Activated naive CD8-positive, alpha-beta T cell treated with anti-CD3 and anti-CD28 coated beads, Interleukin-2, amount 50 U/mL, for 24 hours (primary cell): ENCODE measurements around the gene GGA1.

Experiments used
- ATAC-seq: fragments of 150-1000 bp; cut with Tn5 transposase; one replicate; pipeline ENCODE4 v1.10.0; 2021
- DNase-seq: peaks from one replicate; pipeline ENCODE4 v3.0.0; 2021
- H3K27ac Mint-ChIP-seq: one replicate; pipeline ENCODE4 v1.8.0; 2021; ENCODE audit warnings: mild to moderate bottlenecking, mixed read lengths
- H3K27me3 Mint-ChIP-seq: one replicate; pipeline ENCODE4 v1.8.0; 2021; ENCODE audit warnings: mixed read lengths
- H3K36me3 Mint-ChIP-seq: one replicate; pipeline ENCODE4 v1.8.0; 2021; ENCODE audit warnings: low read depth, mixed read lengths
- H3K4me1 Mint-ChIP-seq: one replicate; pipeline ENCODE4 v1.8.0; 2021; ENCODE audit warnings: mixed read lengths
- H3K4me3 Mint-ChIP-seq: one replicate; pipeline ENCODE4 v1.8.0; 2021; ENCODE audit warnings: mild to moderate bottlenecking, moderate library complexity, mixed read lengths
- H3K9me3 Mint-ChIP-seq: one replicate; pipeline ENCODE4 v1.8.0; 2021; ENCODE audit warnings: mixed read lengths

Gene GGA1

GRCh38 chr22:37608477-37609239, at the start of gene GGA1:
Gene GGA1 (plus strand): TSS chr22:37608834. CDS start chr22:37608861, 27 bp downstream.
- H3K4me1 Mint-ChIP-seq = peaks cover 54% of the 10 kb centered on the region
- H3K27ac Mint-ChIP-seq = peak within 1 kb of the TSS; percentile 95
- peak; percentile 96 for DNase-seq
- peaks cover 5% of the 10 kb centered on the region for H3K36me3 Mint-ChIP-seq
- no peaks in the 10 kb centered on the region for H3K9me3 Mint-ChIP-seq
- H3K4me3 Mint-ChIP-seq = peak within 1 kb of the TSS; percentile 99
- peak; percentile 92 for ATAC-seq
- no peaks in the 10 kb centered on the region for H3K27me3 Mint-ChIP-seq

GRCh38 chr22:37559521-37559900, 49.1 kb upstream of the GGA1 start:
- Mint-ChIP-seq H3K4me1 (peaks cover 19% of the 10 kb centered on the region), H3K36me3 (no peaks in the 10 kb centered on the region), H3K9me3 (no peaks in the 10 kb centered on the region), H3K27ac (no peak overlapping the region), H3K4me3 (no peak overlapping the region), H3K27me3 (peaks cover 63% of the 10 kb centered on the region)
- no peak for ATAC-seq
- no peak for DNase-seq

- DNase-seq (no peak), ATAC-seq (no peak)
- Mint-ChIP-seq H3K27me3 (peaks cover 66% of the 10 kb centered on the region), H3K36me3 (no peaks in the 10 kb centered on the region), H3K27ac (no peak within 1 kb of the TSS), H3K4me1 (peaks cover 19% of the 10 kb centered on the region), H3K9me3 (no peaks in the 10 kb centered on the region), H3K4me3 (no peak within 1 kb of the TSS)
These were observed 48.6 kb upstream of the GGA1 start, which contains the start of gene CDC42EP1 for GRCh38 chr22:37559901-37560607. Gene CDC42EP1 (plus strand): TSS chr22:37560480. CDS start chr22:37566350, 5,870 bp downstream.

- H3K27ac Mint-ChIP-seq = no peak overlapping the region
- DNase-seq = no peak
- peaks cover 67% of the 10 kb centered on the region for H3K27me3 Mint-ChIP-seq
- H3K4me3 Mint-ChIP-seq = no peak overlapping the region
- no peak for ATAC-seq
- peaks cover 20% of the 10 kb centered on the region for H3K4me1 Mint-ChIP-seq
- H3K36me3 Mint-ChIP-seq = no peaks in the 10 kb centered on the region
- H3K9me3 Mint-ChIP-seq = no peaks in the 10 kb centered on the region
These were observed 47.9 kb upstream of the GGA1 start for GRCh38 chr22:37560608-37561211.

- H3K27me3 Mint-ChIP-seq = peaks cover 63% of the 10 kb centered on the region
- peak; percentile 45 for ATAC-seq
- peak; percentile 91 for DNase-seq
- H3K4me3 Mint-ChIP-seq = peak overlapping the region; percentile 38
- peak overlapping the region; percentile 80 for H3K27ac Mint-ChIP-seq
- no peaks in the 10 kb centered on the region for H3K9me3 Mint-ChIP-seq
- peaks cover 25% of the 10 kb centered on the region for H3K4me1 Mint-ChIP-seq
- no peaks in the 10 kb centered on the region for H3K36me3 Mint-ChIP-seq
These were observed 47.2 kb upstream of the GGA1 start for GRCh38 chr22:37561212-37562048.

GRCh38 chr22:37562049-37562875, 46.4 kb upstream of the GGA1 start:
- DNase-seq = no peak
- no peak for ATAC-seq
- peak overlapping the region; percentile 80 for H3K27ac Mint-ChIP-seq
- H3K4me1 Mint-ChIP-seq = peaks cover 34% of the 10 kb centered on the region
- peak overlapping the region; percentile 38 for H3K4me3 Mint-ChIP-seq
- peaks cover 59% of the 10 kb centered on the region for H3K27me3 Mint-ChIP-seq
- H3K36me3 Mint-ChIP-seq = no peaks in the 10 kb centered on the region
- H3K9me3 Mint-ChIP-seq = no peaks in the 10 kb centered on the region

- H3K4me1 Mint-ChIP-seq = peaks cover 37% of the 10 kb centered on the region
- no peaks in the 10 kb centered on the region for H3K36me3 Mint-ChIP-seq
- H3K9me3 Mint-ChIP-seq = no peaks in the 10 kb centered on the region
- no peak overlapping the region for H3K27ac Mint-ChIP-seq
- ATAC-seq (no peak), DNase-seq (no peak)
- H3K27me3 Mint-ChIP-seq = peaks cover 51% of the 10 kb centered on the region
- no peak overlapping the region for H3K4me3 Mint-ChIP-seq
These were observed 45.2 kb upstream of the GGA1 start for GRCh38 chr22:37563153-37564081.

- Mint-ChIP-seq H3K4me3 (no peak overlapping the region), H3K4me1 (peaks cover 37% of the 10 kb centered on the region), H3K9me3 (no peaks in the 10 kb centered on the region), H3K27me3 (peaks cover 44% of the 10 kb centered on the region), H3K27ac (no peak overlapping the region), H3K36me3 (no peaks in the 10 kb centered on the region)
- DNase-seq (no peak), ATAC-seq (no peak)
These were observed 44.4 kb upstream of the GGA1 start for GRCh38 chr22:37564111-37564711.

- Mint-ChIP-seq H3K27ac (no peak overlapping the region), H3K36me3 (no peaks in the 10 kb centered on the region), H3K4me3 (no peak overlapping the region), H3K9me3 (no peaks in the 10 kb centered on the region), H3K4me1 (peaks cover 35% of the 10 kb centered on the region), H3K27me3 (peaks cover 36% of the 10 kb centered on the region)
- no peak for DNase-seq
- ATAC-seq = no peak
These were observed 42.8 kb upstream of the GGA1 start for GRCh38 chr22:37565830-37566229.

- peaks cover 31% of the 10 kb centered on the region for H3K4me1 Mint-ChIP-seq
- no peak for ATAC-seq
- no peaks in the 10 kb centered on the region for H3K36me3 Mint-ChIP-seq
- peak; percentile 51 for DNase-seq
- no peaks in the 10 kb centered on the region for H3K9me3 Mint-ChIP-seq
- H3K4me3 Mint-ChIP-seq = no peak overlapping the region
- peak overlapping the region; percentile 42 for H3K27ac Mint-ChIP-seq
- peaks cover 31% of the 10 kb centered on the region for H3K27me3 Mint-ChIP-seq
These were observed 42.3 kb upstream of the GGA1 start for GRCh38 chr22:37566329-37566837.

GRCh38 chr22:37566903-37567798, 41.5 kb upstream of the GGA1 start:
- DNase-seq (peak; percentile 95), ATAC-seq (peak; percentile 92)
- Mint-ChIP-seq H3K27ac (peak overlapping the region; percentile 72), H3K36me3 (no peaks in the 10 kb centered on the region), H3K27me3 (peaks cover 28% of the 10 kb centered on the region), H3K9me3 (no peaks in the 10 kb centered on the region), H3K4me3 (peak overlapping the region; percentile 50), H3K4me1 (peaks cover 25% of the 10 kb centered on the region)
